Kidney (tissue), 14 donors: Measurements from ENCODE around the gene METTL21C. TPM values are rescaled to one million over a fixed set of nuclear protein-coding genes. Genes with fewer than 3 reads are reported as not detected.

ENCODE experiments used
- DNase-seq, 5 donors: peaks; one replicate each; pipeline ENCODE4 v3.0.0-alpha.2; 2013 to 2020
- FAIRE-seq: peaks from 2 replicates; lab custom pipeline; 2012; peaks lifted over from hg19 to GRCh38; lab: Jason Lieb, UNC
- H3K27ac ChIP-seq, 2 donors: one replicate each; pipeline ENCODE4 v1.7.0; 2013; ENCODE audit warnings: low read depth in 2 of 2, low read length in 2 of 2, inconsistent platforms in 1 of 2
- H3K27me3 ChIP-seq: one replicate; pipeline ENCODE4 v1.7.1; 2013; ENCODE audit warnings: low read length, inconsistent platforms; ENCODE audit not compliant: control insufficient read depth, insufficient read depth
- H3K36me3 ChIP-seq, 3 donors: one replicate each; pipeline versions ENCODE4 v1.7.0 to v1.7.1; 2013; ENCODE audit warnings: low read length in 3 of 3, control low read depth in 1 of 3, inconsistent platforms in 1 of 3; ENCODE audit not compliant: insufficient read depth in 3 of 3, control insufficient read depth in 2 of 3
- H3K4me1 ChIP-seq, 3 donors: one replicate each; pipeline versions ENCODE4 v1.7.0 to v1.7.1; 2013; ENCODE audit warnings: low read length in 3 of 3, inconsistent platforms in 1 of 3, low read depth in 1 of 3; ENCODE audit not compliant: control insufficient read depth in 2 of 3, insufficient read depth in 2 of 3
- H3K4me3 ChIP-seq, 3 donors: one replicate each; pipeline versions ENCODE4 v1.7.0 to v1.8.1; 2013; ENCODE audit warnings: low read length in 3 of 3, control low read depth in 1 of 3, inconsistent platforms in 1 of 3
- H3K9ac ChIP-seq, 3 donors: one replicate each; pipeline versions ENCODE4 v1.7.0 to v1.7.1; 2013; ENCODE audit warnings: low read length in 3 of 3, control low read depth in 1 of 3, inconsistent platforms in 1 of 3
- H3K9me3 ChIP-seq, 3 donors: one replicate each; pipeline versions ENCODE4 v1.7.0 to v1.7.1; 2013; ENCODE audit warnings: low read length in 3 of 3, control low read depth in 1 of 3, inconsistent platforms in 1 of 3; ENCODE audit not compliant: control insufficient read depth in 2 of 3, insufficient read depth in 1 of 3
- intact Hi-C: fragments of 100-400 bp; cut with DNase I; formaldehyde crosslinking; loops from one replicate; pipeline ENCODE4 v1.11.1; 2022
- polyA plus RNA-seq: library from polyadenylated mRNA; stranded (reverse); fragments of 350-450 nt; fragmentation: Illumina TruSeq; extraction: RNeasy Lipid Tissue Mini Kit (QIAGEN cat#74804); gene quantifications from one replicate; pipeline ENCODE4 v1.2.3, GENCODE V29; 2014; ENCODE audit warnings: low read depth, low replicate concordance; ENCODE audit not compliant: insufficient read depth
- total RNA-seq: library from RNA; stranded (reverse); fragmentation: NEBNext Ultra II Directional; extraction: Animal tissue kit (Norgen Biotek cat#: 25700); gene quantifications from one replicate; pipeline ENCODE4 v1.2.1, GENCODE V29; 2021
- TF ChIP-seq, protein P1 (sequence below): IDR thresholded peaks from 3 replicates; pipeline ENCODE4 v1.5.1; 2012; ENCODE audit warnings: mild to moderate bottlenecking, moderate library complexity, borderline replicate concordance; ENCODE audit not compliant: insufficient read depth; ENCODE audit errors: extremely low read depth
- donor health status: control.
- donor health status: control.
- donor health status: control.
- donor health status: control.
- donor health status: control.
- donor health status: DM: yes; HTN: yes; CAD: no.
- donor health status: Normal renal cell carcinoma (clear cell type).

Gene METTL21C
- total and polyA plus RNA-seq, 2 donors from 2014 or later = not detected

DNA sequence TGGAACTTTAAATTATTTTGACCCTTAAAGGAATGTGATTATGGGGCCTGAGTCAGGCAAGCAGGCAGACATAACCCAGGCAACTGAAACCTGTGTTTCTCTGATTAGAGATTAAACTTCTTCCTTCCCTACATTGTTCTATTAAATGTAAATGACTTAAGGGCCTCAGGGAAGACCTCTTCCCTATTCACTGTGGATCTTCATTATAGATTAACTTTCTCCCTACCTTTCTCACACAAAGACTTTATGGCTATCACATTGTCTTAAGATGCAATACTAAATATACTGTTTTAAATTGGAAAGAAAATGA lies 8.8 kb upstream of the METTL21C start:
- no peak for DNase-seq
- TF ChIP-seq, protein P1, sequence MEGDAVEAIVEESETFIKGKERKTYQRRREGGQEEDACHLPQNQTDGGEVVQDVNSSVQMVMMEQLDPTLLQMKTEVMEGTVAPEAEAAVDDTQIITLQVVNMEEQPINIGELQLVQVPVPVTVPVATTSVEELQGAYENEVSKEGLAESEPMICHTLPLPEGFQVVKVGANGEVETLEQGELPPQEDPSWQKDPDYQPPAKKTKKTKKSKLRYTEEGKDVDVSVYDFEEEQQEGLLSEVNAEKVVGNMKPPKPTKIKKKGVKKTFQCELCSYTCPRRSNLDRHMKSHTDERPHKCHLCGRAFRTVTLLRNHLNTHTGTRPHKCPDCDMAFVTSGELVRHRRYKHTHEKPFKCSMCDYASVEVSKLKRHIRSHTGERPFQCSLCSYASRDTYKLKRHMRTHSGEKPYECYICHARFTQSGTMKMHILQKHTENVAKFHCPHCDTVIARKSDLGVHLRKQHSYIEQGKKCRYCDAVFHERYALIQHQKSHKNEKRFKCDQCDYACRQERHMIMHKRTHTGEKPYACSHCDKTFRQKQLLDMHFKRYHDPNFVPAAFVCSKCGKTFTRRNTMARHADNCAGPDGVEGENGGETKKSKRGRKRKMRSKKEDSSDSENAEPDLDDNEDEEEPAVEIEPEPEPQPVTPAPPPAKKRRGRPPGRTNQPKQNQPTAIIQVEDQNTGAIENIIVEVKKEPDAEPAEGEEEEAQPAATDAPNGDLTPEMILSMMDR = no peak
- Histone ChIP-seq H3K4me1 (no peaks in the 10 kb centered on the region), H3K36me3 (no peaks in the 10 kb centered on the region), H3K9ac (no peak overlapping the region), H3K4me3 (no peak overlapping the region), H3K27ac (no peak overlapping the region), H3K9me3 (peaks cover 0 to 5% (median 0%) of the 10 kb centered on the region in 3 donors), H3K27me3 (no peaks in the 10 kb centered on the region)
- intact Hi-C loops = no loop called here
- no peak for FAIRE-seq

DNA sequence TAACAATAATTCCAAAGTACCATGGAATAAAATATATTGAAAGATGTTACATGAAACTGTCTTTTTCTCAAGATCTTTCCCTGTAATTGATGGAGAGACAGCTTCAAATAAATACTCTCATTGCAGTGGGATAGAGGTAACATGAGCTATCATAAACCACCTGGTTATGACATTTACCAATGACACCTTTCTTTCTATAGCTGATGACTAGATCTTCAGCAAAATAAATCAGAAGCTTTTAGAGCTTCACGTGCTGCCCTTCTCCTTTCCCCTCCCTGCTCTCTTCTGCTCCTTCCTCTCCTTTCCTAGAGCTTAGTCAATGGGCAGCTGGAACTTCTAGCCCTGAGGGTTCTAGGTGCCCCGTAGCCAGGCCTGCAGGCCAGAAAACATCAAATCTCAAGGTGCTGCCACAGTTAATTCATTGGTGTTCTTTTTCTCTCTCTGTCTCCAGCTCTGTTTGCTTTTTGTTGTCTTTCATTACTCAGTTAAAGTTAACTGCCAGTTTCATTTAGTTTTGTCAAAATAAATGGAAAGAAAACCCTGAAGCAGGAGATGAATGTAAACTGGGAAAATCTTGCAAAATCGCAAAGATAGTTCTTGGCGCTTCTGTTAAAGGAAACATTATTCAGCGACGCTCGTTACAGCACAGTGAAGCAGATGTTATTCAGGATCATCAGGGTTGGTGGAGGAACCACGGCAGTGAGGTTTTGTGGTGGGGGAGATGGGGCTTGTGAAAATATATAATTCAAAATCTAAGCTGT lies 8.3 kb upstream of the METTL21C start:
- intact Hi-C loops = no loop called here
- TF ChIP-seq, protein P1 = no peak
- H3K9me3 ChIP-seq = peaks cover 0 to 5% (median 0%) of the 10 kb centered on the region in 3 donors
- FAIRE-seq (no peak), DNase-seq (no peak)
- H3K4me1 ChIP-seq = no peaks in the 10 kb centered on the region
- H3K36me3 ChIP-seq = no peaks in the 10 kb centered on the region
- no peak overlapping the region for H3K27ac ChIP-seq
- H3K4me3 ChIP-seq = no peak overlapping the region
- no peak overlapping the region for H3K9ac ChIP-seq
- H3K27me3 ChIP-seq = no peaks in the 10 kb centered on the region

DNA sequence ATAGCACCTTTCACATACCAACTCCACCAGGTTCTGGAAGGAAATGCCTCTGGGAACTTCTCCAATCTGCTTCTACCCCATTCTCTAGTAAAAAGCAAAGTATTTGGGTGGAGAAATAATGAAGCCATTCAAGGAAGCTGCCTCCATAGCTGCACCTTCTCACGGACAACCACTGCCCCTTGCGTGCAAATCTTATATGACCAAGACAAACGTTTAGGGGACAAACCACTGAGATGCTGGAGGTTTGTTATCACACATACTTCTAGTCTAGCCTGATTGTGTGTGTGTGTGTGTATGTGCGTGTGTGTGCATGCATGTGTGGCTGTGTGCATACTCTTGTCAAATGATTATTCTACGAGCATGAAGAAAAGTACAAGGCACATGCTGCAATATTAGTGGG lies 6.5 kb upstream of the METTL21C start:
- FAIRE-seq = no peak
- no peak overlapping the region for H3K4me3 ChIP-seq
- intact Hi-C loops = no loop called here
- H3K36me3 ChIP-seq = no peaks in the 10 kb centered on the region
- no peak overlapping the region for H3K9ac ChIP-seq
- TF ChIP-seq, protein P1 = no peak
- no peak overlapping the region for H3K27ac ChIP-seq
- no peaks in the 10 kb centered on the region for H3K4me1 ChIP-seq
- H3K27me3 ChIP-seq = no peaks in the 10 kb centered on the region
- DNase-seq = no peak
- H3K9me3 ChIP-seq = peaks cover 0 to 5% (median 0%) of the 10 kb centered on the region in 3 donors
